Rectal smooth muscle tissue (tissue), 1 donor: ENCODE measurements around the gene RPLP2.
A peak's percentile ranks its signal among the peaks of the same experiment; 100 is the strongest.

Experiments used
- H3K27ac ChIP-seq: one replicate; pipeline ENCODE4 v1.7.0; 2013; ENCODE audit warnings: low read depth, low read length, inconsistent platforms
- H3K27me3 ChIP-seq: one replicate; pipeline ENCODE4 v1.7.0; 2013; ENCODE audit warnings: low read length; ENCODE audit not compliant: control insufficient read depth, insufficient read depth
- H3K36me3 ChIP-seq: one replicate; pipeline ENCODE4 v1.7.0; 2013; ENCODE audit warnings: low read length; ENCODE audit not compliant: control insufficient read depth, insufficient read depth
- H3K4me1 ChIP-seq: one replicate; pipeline ENCODE4 v1.7.0; 2013; ENCODE audit warnings: low read length; ENCODE audit not compliant: control insufficient read depth, insufficient read depth
- H3K4me3 ChIP-seq: one replicate; pipeline ENCODE4 v1.7.0; 2013; ENCODE audit warnings: low read length
- H3K9ac ChIP-seq: one replicate; pipeline ENCODE4 v1.7.0; 2013; ENCODE audit warnings: low read length

Gene RPLP2

DNA sequence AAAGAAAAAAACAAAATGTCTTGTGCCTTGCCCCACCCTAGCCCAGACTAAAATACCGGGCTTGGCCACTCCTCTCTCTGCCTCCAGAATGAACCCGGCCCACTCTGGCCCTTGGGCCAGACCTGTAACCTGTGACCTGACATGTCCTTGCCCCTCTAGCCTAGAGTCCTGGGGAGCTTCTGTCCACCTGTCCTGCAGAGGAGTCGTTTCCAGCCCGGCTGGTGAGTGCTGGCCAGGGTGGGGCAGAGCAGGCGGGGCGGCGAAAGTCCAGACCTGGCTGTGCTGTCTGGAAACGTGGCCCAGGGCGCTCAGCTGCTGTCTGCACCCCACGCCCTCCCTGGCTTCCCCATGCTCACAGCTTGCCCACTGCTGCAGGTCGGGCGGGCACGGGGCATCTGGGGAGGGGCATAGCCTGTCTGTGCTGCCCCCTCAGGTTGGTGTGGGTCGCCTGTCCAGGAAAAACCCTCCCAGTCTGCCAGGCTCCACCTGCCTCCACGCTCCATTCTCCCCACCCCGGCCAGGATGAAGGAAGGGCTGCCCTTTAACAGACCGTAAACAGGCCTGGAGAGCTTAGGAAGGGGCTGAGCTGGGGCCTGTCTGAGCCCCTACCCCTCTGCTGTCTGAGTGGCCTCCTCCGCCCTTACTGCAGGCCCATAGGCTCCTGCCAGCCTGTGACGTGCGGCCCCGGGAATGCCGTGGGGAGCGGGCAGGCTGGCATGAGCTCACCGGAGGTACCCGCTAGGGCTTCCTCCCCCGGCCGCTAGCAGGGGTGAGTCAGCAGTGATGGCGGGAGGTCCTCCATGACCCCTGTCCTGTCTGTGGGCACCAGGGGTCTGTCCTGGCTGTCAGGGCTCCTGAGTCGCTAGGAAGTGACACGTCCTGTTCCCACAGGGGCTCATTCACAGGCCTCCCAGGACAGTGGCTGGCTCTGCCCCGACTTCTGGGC, 24.9 kb downstream of the RPLP2 start:
- Histone ChIP-seq H3K4me1 (peaks cover 21% of the 10 kb centered on the region), H3K4me3 (peak overlapping the region; percentile 50), H3K27me3 (peaks cover 11% of the 10 kb centered on the region), H3K36me3 (peaks cover 28% of the 10 kb centered on the region), H3K27ac (peak overlapping the region; percentile 83), H3K9ac (no peak overlapping the region)

DNA sequence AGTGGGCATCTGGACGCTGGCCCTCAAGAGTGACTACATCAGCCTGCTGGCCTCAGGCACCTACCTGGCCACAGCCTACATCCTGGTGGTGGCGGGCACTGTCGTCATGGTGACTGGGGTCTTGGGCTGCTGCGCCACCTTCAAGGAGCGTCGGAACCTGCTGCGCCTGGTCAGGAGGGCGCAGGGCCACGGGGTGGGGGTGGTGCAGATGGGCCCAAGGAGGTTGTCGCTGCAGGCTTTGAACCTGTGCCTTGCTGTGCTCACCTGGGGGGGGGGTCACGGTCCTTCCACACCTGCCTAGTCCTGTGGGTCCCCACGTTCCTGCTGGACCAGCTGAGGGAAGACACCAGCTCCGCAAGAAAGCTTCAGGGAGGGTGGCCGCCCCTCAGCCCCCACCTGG, 26.5 kb downstream of the RPLP2 start:
- H3K4me3 ChIP-seq: no peak overlapping the region
- H3K27ac ChIP-seq: no peak overlapping the region
- H3K4me1 ChIP-seq: peaks cover 24% of the 10 kb centered on the region
- H3K27me3 ChIP-seq: peaks cover 6% of the 10 kb centered on the region
- H3K9ac ChIP-seq: no peak overlapping the region
- H3K36me3 ChIP-seq: peaks cover 33% of the 10 kb centered on the region

DNA sequence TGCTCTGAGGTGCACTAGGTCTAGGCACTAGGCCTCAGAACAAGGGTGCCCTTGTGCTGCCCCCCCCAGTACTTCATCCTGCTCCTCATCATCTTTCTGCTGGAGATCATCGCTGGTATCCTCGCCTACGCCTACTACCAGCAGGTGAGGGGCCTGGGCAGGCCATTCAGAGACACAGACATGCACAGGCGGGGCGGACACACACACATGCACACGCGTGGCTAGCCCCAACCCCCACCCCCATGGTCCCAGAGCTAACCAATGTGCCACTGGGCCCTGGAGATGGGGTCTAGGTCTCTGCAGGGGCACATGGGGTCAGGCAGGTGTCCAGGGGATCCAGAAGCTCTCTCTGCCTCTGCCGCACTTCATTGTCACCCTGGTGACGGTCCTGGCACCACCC, 26.9 kb downstream of the RPLP2 start:
- H3K36me3 ChIP-seq: peaks cover 33% of the 10 kb centered on the region
- H3K9ac ChIP-seq: no peak overlapping the region
- peaks cover 25% of the 10 kb centered on the region for H3K4me1 ChIP-seq
- H3K27me3 ChIP-seq: peaks cover 2% of the 10 kb centered on the region
- no peak overlapping the region for H3K27ac ChIP-seq
- no peak overlapping the region for H3K4me3 ChIP-seq

DNA sequence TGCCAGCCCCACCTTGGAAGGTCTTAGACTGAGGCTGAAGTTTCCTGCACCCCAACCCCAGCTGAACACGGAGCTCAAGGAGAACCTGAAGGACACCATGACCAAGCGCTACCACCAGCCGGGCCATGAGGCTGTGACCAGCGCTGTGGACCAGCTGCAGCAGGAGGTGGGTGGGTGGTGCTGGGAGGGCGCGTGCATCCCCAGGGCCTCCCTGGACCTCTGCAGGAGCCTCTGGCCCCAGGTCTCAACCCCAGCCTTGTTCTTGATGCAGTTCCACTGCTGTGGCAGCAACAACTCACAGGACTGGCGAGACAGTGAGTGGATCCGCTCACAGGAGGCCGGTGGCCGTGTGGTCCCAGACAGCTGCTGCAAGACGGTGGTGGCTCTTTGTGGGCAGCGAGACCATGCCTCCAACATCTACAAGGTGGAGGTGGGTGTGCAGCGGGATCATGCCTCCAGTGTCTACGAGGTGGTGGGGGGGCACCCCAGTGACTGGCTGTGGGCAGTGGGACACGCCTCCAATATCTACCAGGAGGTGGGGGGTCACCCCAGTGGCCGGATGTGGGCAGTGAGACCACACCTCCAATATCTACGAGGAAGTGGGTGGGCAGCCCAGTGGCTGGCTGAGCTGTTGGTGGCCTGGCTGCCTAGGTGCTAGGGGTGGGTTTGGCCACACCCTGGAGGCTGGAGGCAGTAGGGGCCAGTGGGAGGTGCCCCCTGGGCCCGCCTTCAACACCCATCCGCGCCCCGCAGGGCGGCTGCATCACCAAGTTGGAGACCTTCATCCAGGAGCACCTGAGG, 27.6 kb downstream of the RPLP2 start:
- Histone ChIP-seq H3K27me3 (no peaks in the 10 kb centered on the region), H3K4me3 (no peak overlapping the region), H3K4me1 (peaks cover 25% of the 10 kb centered on the region), H3K27ac (no peak overlapping the region), H3K9ac (no peak overlapping the region), H3K36me3 (peaks cover 33% of the 10 kb centered on the region)

DNA sequence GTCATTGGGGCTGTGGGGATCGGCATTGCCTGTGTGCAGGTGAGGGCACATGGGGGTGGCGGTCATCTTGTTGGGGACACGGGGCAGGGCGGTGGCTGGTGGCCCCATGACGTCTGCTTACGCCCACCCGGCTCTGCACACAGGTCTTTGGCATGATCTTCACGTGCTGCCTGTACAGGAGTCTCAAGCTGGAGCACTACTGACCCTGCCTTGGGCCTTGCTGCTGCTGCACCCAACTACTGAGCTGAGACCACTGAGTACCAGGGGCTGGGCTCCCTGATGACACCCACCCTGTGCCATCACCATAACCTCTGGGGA, 28.2 kb downstream of the RPLP2 start:
- no peak overlapping the region for H3K27ac ChIP-seq
- H3K4me3 ChIP-seq: no peak overlapping the region
- H3K4me1 ChIP-seq: peaks cover 25% of the 10 kb centered on the region
- H3K9ac ChIP-seq: no peak overlapping the region
- no peaks in the 10 kb centered on the region for H3K27me3 ChIP-seq
- H3K36me3 ChIP-seq: peaks cover 33% of the 10 kb centered on the region

DNA sequence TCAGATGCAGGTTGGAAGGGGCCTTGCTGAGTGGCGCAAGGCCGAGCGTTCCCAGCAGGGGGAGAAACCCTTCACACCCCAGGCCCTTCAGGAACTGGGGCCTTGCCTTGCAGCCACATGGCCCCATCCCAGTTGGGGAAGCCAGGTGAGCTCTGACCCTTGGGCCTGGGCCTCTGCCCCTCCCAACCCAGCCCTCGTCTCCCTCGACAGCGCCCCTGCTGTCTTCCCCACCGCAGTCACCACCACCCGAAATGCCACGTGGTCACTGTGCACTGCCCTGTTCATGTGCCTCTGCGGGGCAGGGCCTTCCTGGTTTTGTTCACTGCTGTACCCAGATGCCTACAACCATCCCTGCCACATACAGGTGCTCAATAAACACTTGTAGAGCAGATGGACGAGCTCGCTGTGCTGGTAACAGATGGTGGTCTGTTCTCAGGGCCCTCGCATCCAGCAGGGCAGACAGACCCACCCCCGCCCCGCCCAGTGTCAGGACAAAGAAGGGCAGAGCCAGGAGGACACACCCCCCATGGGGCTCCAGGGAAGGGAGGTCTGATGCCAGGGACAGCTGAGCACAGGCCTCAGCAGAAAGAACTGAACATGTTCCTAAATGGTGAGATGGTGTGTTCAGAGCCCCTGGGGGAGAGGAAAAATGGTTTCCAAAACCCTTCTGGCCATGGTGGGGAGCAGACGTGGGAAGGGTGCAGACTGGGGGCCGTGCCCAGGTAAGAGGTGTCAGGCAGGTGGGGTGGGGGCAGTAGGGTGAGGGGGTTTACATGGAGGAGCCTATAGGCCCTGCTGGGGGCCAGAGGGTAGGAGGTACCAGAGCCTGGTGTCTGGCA, 28.9 kb downstream of the RPLP2 start:
- H3K27ac ChIP-seq: no peak overlapping the region
- peaks cover 33% of the 10 kb centered on the region for H3K36me3 ChIP-seq
- peaks cover 23% of the 10 kb centered on the region for H3K4me1 ChIP-seq
- H3K4me3 ChIP-seq: no peak overlapping the region
- no peak overlapping the region for H3K9ac ChIP-seq
- no peaks in the 10 kb centered on the region for H3K27me3 ChIP-seq

DNA sequence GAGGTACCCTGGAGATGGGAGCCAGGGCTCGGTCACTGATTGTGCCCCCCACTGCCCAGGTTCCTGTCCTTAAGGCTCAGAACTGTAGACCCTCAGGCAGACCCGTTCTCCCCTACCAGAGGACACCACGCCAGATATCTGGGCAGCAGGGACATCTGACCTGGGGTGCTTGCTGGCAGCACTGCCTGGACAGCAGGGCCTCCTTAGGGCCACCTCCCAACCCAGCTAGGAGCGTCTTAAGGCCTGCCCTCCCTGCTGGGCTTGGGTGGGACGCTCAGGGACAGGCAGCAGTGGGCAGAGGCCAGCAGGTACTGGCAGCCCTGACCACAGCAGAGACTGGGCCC, 29.5 kb downstream of the RPLP2 start:
- no peak overlapping the region for H3K4me3 ChIP-seq
- peaks cover 23% of the 10 kb centered on the region for H3K4me1 ChIP-seq
- H3K27ac ChIP-seq: no peak overlapping the region
- no peaks in the 10 kb centered on the region for H3K27me3 ChIP-seq
- H3K9ac ChIP-seq: no peak overlapping the region
- H3K36me3 ChIP-seq: peaks cover 33% of the 10 kb centered on the region

DNA sequence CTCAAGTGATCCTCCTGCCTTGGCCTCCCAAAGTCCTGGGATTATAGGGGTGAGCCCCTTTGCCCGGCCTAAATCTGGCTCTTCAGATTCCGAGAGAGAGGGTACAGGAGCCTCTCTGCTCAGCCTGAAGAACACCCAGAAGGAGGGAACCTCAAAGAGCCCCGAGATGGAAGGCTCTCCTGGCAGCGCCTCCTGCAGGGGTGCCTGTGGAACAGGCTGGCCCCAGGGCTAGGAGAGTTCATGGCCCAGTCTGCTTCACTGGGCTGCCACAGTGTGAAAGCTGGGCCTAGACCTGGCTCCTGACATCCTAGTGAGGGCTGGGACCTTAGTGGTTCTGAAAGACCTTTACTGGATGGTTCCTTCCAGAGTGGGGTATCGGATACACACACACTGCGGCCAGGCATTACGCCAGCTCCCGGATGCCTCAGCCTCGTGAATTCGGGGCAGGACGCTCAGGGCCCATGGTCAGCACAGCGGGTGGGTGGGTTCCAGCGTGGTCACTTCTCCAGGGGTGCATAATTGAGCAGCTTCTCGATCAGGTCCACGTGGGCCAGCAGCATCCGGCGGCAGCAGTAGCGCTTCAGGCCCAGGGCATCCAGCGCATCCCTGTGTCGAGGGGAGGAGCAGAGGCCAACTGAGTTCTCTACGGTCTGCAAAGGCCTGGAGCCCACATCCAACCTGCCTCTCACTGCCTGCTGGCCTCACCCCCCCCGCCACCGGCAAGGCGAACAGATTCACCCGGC, 30.3 kb downstream of the RPLP2 start:
- peaks cover 33% of the 10 kb centered on the region for H3K36me3 ChIP-seq
- peak overlapping the region; percentile 79 for H3K4me3 ChIP-seq
- no peaks in the 10 kb centered on the region for H3K27me3 ChIP-seq
- H3K9ac ChIP-seq: no peak overlapping the region
- H3K27ac ChIP-seq: no peak overlapping the region
- peaks cover 21% of the 10 kb centered on the region for H3K4me1 ChIP-seq

DNA sequence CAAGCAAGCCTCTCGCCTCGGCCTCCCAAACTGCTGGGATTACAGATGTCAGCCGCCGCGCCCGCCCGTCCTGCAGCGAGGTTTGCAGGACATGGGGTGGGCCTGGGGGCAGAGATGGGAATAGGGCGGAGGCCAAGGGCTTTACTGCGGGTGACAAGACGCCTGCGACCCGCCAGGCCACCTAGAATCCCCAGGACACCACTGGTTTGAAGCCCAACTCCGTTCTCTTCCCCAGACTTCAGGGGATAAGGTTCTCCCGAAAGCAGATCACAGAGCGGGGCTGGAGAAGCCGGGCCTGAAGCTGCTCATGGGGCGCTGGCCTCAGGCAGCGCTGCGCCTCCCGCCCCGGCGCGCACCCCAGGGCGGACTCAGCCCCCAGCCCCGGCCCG, 32.2 kb downstream of the RPLP2 start:
- H3K9ac ChIP-seq: peak overlapping the region; percentile 8
- peak overlapping the region; percentile 97 for H3K27ac ChIP-seq
- H3K4me1 ChIP-seq: peaks cover 21% of the 10 kb centered on the region
- peaks cover 23% of the 10 kb centered on the region for H3K36me3 ChIP-seq
- peak overlapping the region; percentile 79 for H3K4me3 ChIP-seq
- H3K27me3 ChIP-seq: no peaks in the 10 kb centered on the region

DNA sequence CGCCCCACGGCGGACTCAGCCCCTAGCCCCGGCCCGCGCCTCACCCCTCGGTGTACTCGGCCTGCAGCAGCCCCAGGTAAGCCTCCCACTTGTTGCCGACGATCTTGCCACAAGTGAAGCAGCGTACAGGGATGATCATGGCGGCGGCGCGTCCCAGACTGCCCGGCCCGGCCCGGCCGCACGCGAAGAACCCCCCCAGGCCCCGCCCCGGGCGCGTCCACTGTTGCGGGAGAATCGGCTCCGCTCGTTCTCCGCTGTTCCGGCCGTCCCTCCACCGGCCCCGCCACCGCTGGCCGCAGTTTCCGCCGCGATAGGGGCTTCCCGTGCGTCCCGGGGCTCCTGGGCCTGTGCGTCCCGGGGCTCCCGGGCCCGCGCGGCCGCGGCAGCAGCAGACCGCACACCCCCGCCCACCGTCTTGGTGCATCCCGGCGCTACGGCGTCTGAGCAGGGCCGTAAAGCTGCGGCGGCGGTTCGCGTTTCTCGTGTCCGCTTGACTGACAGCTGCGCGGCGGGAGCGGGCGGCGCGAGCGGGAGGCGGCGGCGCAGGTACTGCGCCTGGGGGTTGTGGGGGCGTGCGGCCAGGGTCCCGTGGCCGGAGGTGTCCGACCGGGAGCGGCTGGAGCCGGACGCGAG, 32.7 kb downstream of the RPLP2 start, which contains the start of the genes POLR2L and TSPAN4:
POLR2L (minus strand) TSS at position 160 of the 633 bp plus-strand sequence; CDS start at position 139, 21 bp downstream.
TSPAN4 (plus strand) TSS at position 483 of the 633 bp plus-strand sequence. CDS start 7,453 bp downstream, outside the sequence.
- Histone ChIP-seq H3K36me3 (peaks cover 18% of the 10 kb centered on the region), H3K9ac (peak within 1 kb of the TSS; percentile 10), H3K27ac (peak within 1 kb of the TSS; percentile 97), H3K27me3 (no peaks in the 10 kb centered on the region), H3K4me3 (peak within 1 kb of the TSS; percentile 79), H3K4me1 (peaks cover 21% of the 10 kb centered on the region)

DNA sequence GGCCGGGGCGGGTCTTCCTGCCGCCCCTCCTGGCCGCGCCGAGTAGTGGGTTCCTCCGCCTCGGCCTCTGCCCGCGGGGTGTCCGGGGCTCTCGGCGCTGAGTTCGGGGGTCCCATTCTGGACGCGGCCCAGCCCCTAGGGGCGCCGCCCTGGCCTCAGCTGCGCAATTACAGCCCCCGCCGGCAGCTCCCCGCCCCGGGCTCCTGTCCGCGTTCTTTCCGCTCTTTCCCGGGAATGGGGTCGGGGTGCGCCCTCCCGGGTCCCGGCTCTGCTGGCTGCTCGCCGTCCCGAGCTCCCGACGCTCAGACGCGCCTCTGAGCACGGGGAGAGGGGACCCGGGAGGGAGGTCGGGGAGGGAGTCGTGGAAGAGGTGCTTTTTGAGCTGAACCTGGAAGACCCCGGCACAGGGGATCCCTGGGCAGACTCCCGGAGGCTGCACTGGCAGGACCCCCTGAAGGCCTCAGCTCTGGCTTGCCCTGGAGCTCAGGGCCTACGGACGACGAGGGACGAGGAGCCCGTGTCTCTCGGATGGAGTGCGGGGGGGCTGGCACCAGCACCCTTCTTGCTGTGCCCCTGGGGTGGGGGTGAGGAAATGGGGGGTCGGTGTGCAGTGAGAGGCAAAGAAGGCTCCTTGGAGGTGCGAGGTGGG, 33.4 kb downstream of the RPLP2 start:
- H3K27ac ChIP-seq: peak overlapping the region; percentile 97
- peak overlapping the region; percentile 79 for H3K4me3 ChIP-seq
- H3K4me1 ChIP-seq: peaks cover 21% of the 10 kb centered on the region
- H3K36me3 ChIP-seq: peaks cover 13% of the 10 kb centered on the region
- no peaks in the 10 kb centered on the region for H3K27me3 ChIP-seq
- peak overlapping the region; percentile 10 for H3K9ac ChIP-seq
